A549 (cell line): ENCODE results near the gene CTNNA3.

Experiments used
- CEBPB ChIP-seq, 2 experiments: fragments of >200 bp in 1 of 2; sonication (Bioruptor Twin) in 1 of 2; formaldehyde crosslinking in 1 of 2; IDR thresholded peaks; 2 replicates each; pipeline ENCODE4 v1.6.1; 2012 to 2016
- CTCF ChIP-seq: fragments of >200 bp; sonication (Bioruptor Twin); formaldehyde crosslinking; IDR thresholded peaks from 3 replicates; pipeline ENCODE4 v1.5.1; 2016
- POLR2A ChIP-seq: IDR thresholded peaks from 2 replicates; pipeline ENCODE4 v1.6.1; 2012; ENCODE audit warnings: mild to moderate bottlenecking, low read length
- RAD21 ChIP-seq, 2 experiments: fragments of >200 bp in 1 of 2; sonication (Bioruptor Twin) in 1 of 2; formaldehyde crosslinking in 1 of 2; IDR thresholded peaks in 1 of 2; conservative IDR thresholded peaks in 1 of 2; 2 replicates in 1 of 2; 3 replicates in 1 of 2; pipeline ENCODE4 v1.6.1; 2012 to 2018; ENCODE audit warnings: inconsistent platforms in 1 of 2
- SMC3 ChIP-seq: fragments of >200 bp; sonication (Bioruptor Twin); formaldehyde crosslinking; IDR thresholded peaks from 3 replicates; pipeline ENCODE4 v1.6.1; 2018; ENCODE audit warnings: inconsistent platforms
- USF2 ChIP-seq: fragments of 450-650 bp; IDR thresholded peaks from 2 replicates; pipeline ENCODE4 v1.6.1; 2014; ENCODE audit warnings: antibody characterized with exemption

DNA sequence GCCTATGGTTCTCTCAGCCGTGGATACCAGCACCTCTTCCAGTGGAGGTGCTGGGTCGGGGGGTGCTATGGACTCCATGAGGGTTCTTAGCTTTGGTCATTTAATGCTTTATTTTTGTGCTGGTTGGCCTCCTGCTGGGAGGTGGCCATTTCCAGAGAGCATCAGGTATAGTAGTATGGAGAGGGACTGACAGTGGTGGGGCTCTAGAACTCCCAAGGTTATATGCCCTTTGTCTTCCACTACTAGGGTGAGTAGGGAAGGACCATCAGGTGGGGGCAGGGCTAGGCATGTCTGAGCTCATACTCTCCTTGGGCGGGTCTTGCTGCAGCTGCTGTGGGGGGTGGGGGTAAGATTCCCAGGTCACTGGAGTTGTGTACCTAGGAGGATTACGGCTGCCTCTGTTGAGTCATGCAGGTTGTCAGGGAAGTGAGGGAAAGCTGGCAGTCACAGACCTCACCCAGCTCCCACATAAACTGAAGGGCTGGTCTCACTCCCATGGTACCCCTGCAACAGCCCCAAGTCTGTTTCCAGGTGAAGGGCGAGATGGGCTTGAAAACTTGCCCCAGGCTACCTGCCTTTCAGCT lies 1533.3 kb downstream of the CTNNA3 start:
- TF ChIP-seq CTCF (no peak), SMC3 (no peak), USF2 (no peak), POLR2A (no peak), RAD21 (conservative IDR thresholded peaks at IDR 0.05 in 1 of 2, IDR thresholded peaks at IDR 0.05 in 1 of 2) (no peak), CEBPB (IDR thresholded peaks at IDR 0.05) (no peak)
